ENCODE results near the gene NEK1. TPM values are rescaled to one million over a fixed set of nuclear protein-coding genes. Genes with fewer than 3 reads are reported as not detected.
"Not testable (repeated sequence)": the region's sequence is repeated elsewhere in the genome, so short reads cannot be mapped to it uniquely, and the experiment has no call there.

NEK1 gene
- total RNA-seq, 1 donor from 2014 or later, result 5.1 TPM

GRCh38 chr4:169601016-169601771 is 11.2 kb downstream of the NEK1 start:
- DNase-seq (ENCODE audit: low spot score) (no peak), ATAC-seq (no peak)

- ATAC-seq (no peak), DNase-seq (ENCODE audit: low spot score) (no peak)
These were observed 17.7 kb downstream of the NEK1 start for GRCh38 chr4:169594560-169595195.

- DNase-seq (ENCODE audit: low spot score) (no peak), ATAC-seq (no peak)
These were observed 19.3 kb downstream of the NEK1 start for GRCh38 chr4:169593050-169593560.

- ATAC-seq (no peak), DNase-seq (ENCODE audit: low spot score) (no peak)
These were observed 28.8 kb downstream of the NEK1 start for GRCh38 chr4:169583563-169583962.

- no peak for ATAC-seq
- no peak for DNase-seq (ENCODE audit: low spot score)
These were observed 29.7 kb downstream of the NEK1 start for GRCh38 chr4:169582706-169583105.

GRCh38 chr4:169582203-169582602 is 30.2 kb downstream of the NEK1 start:
- DNase-seq (ENCODE audit: low spot score), result no peak
- no peak for ATAC-seq

- ATAC-seq (no peak), DNase-seq (ENCODE audit: low spot score) (no peak)
These were observed 38.5 kb downstream of the NEK1 start for GRCh38 chr4:169573889-169574288.

GRCh38 chr4:169571435-169571834 is 40.9 kb downstream of the NEK1 start:
- ATAC-seq (no peak), DNase-seq (ENCODE audit: low spot score) (no peak)

GRCh38 chr4:169571012-169571411 is 41.4 kb downstream of the NEK1 start:
- not testable (repeated sequence) for ATAC-seq; DNase-seq (ENCODE audit: low spot score)

GRCh38 chr4:169570266-169570665 is 42.1 kb downstream of the NEK1 start:
- DNase-seq (ENCODE audit: low spot score); ATAC-seq: not testable (repeated sequence)

GRCh38 chr4:169569188-169569587 is 43.2 kb downstream of the NEK1 start:
- not testable (repeated sequence) for ATAC-seq; DNase-seq (ENCODE audit: low spot score)

GRCh38 chr4:169567916-169568315 is 44.5 kb downstream of the NEK1 start:
- no peak for DNase-seq (ENCODE audit: low spot score)
- no peak for ATAC-seq

- DNase-seq (ENCODE audit: low spot score), result no peak
These were observed 46.2 kb downstream of the NEK1 start for GRCh38 chr4:169566021-169566818.

GRCh38 chr4:169565606-169566005 is 46.8 kb downstream of the NEK1 start:
- ATAC-seq, result no peak
- no peak for DNase-seq (ENCODE audit: low spot score)

More at GRCh38 chr4:169566021-169566818, 46.2 kb downstream of the NEK1 start:
- peak; percentile 82 for ATAC-seq

GRCh38 chr4:169557061-169557636 is 55.2 kb downstream of the NEK1 start:
- ATAC-seq (no peak), DNase-seq (ENCODE audit: low spot score) (no peak)

GRCh38 chr4:169546548-169546947 is 65.8 kb downstream of the NEK1 start:
- ATAC-seq; DNase-seq (ENCODE audit: low spot score): not testable (repeated sequence)

GRCh38 chr4:169540774-169541173 is 71.6 kb downstream of the NEK1 start:
- no peak for ATAC-seq
- DNase-seq (ENCODE audit: low spot score), result no peak

GRCh38 chr4:169530048-169530447 is 82.3 kb downstream of the NEK1 start:
- DNase-seq (ENCODE audit: low spot score) (no peak), ATAC-seq (no peak)

GRCh38 chr4:169523796-169524195 is 88.6 kb downstream of the NEK1 start:
- no peak for ATAC-seq
- no peak for DNase-seq (ENCODE audit: low spot score)

GRCh38 chr4:169510617-169511016 is 101.8 kb downstream of the NEK1 start:
- DNase-seq (ENCODE audit: low spot score) (no peak), ATAC-seq (no peak)

GRCh38 chr4:169506903-169507302 is 105.5 kb downstream of the NEK1 start:
- no peak for ATAC-seq
- no peak for DNase-seq (ENCODE audit: low spot score)

Data from left lobe of liver (tissue), 2 donors.